ENCODE measurements around the gene C17orf67.

Gene C17orf67

DNA sequence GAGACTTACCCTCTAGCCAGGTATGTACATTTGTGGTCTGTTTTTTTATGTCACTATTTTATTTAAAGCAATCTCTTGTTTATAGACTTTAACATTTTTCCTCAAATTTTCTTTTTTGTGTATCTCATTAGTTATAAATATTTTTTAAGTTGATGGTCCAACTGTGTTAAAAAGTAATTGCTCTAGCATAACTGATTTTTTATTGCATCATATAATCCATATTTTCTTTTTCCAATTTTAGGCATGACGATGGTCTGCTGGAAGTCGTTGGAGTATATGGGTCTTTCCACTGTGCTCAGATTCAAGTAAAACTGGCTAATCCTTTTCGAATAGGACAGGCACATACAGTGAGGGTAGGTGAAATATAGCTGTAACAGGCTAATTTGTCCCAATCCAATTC, 28.2 kb upstream of the C17orf67 start:
- CTCF ChIA-PET = no interaction called here

GRCh38 chr17:56851008-56851407, 17.3 kb upstream of the C17orf67 start:
- TF ChIP-seq CTCF (conservative IDR thresholded peaks at IDR 0.05; ENCODE audit: low read depth) = no peak
- H3K27ac ChIP-seq = no peak overlapping the region
- DNase-seq (ENCODE audit: low spot score) = no peak
- ChIA-PET CTCF (no interaction called here), POLR2A (ENCODE audit: low non-redundant PET) (no interaction called here)

More for the DNA sequence above, 28.2 kb upstream of the C17orf67 start:
- POLR2A ChIA-PET (ENCODE audit: low non-redundant PET) = no interaction called here
- H3K27ac ChIP-seq = no peak overlapping the region
- no peak for TF ChIP-seq CTCF (conservative IDR thresholded peaks at IDR 0.05; ENCODE audit: low read depth)
- DNase-seq (ENCODE audit: low spot score) = no peak

- no peak for DNase-seq (ENCODE audit: low spot score)
- no peak for TF ChIP-seq CTCF (conservative IDR thresholded peaks at IDR 0.05; ENCODE audit: low read depth)
- ChIA-PET POLR2A (ENCODE audit: low non-redundant PET) (no interaction called here), CTCF (no interaction called here)
- no peak overlapping the region for H3K27ac ChIP-seq
Observed at GRCh38 chr17:56850591-56850990, 16.9 kb upstream of the C17orf67 start.

GRCh38 chr17:56849131-56849530, 15.4 kb upstream of the C17orf67 start:
- CTCF ChIA-PET = interaction anchor here (0.6 kb wide), 1 partner anchor 61 kb away, joined by 3 read pairs; no protein-coding TSS in a partner anchor

DNA sequence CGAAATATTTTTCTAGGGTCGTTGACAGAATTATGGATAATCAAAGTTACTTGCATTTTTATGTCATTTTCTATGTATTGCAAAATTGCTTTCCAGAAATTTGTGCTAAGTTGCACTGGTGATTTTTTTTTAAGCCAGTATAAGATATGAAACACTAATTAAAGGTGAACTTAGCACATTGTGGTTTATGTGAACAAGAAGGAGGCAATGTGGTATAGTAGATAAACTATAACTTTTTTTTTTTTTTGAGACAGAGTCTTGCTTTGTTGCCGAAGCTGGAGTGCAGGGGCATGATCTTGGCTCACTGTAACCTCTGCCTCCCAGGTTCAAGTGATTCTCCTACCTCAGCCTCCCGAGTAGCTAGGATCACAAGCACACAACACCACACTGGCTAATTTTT, 13.4 kb upstream of the C17orf67 start:
- no peak for TF ChIP-seq CTCF (conservative IDR thresholded peaks at IDR 0.05; ENCODE audit: low read depth)
- DNase-seq (ENCODE audit: low spot score) = no peak
- ChIA-PET POLR2A (ENCODE audit: low non-redundant PET) (no interaction called here), CTCF (interaction anchor here (0.6 kb wide), 1 partner anchor 8 kb away, joined by 3 read pairs; no protein-coding TSS in a partner anchor)
- H3K27ac ChIP-seq = no peak overlapping the region

More at GRCh38 chr17:56849131-56849530, 15.4 kb upstream of the C17orf67 start:
- no peak overlapping the region for H3K27ac ChIP-seq
- no peak for DNase-seq (ENCODE audit: low spot score)
- POLR2A ChIA-PET (ENCODE audit: low non-redundant PET) = no interaction called here
- TF ChIP-seq CTCF (conservative IDR thresholded peaks at IDR 0.05; ENCODE audit: low read depth) = no peak

- no peak overlapping the region for H3K27ac ChIP-seq
- ChIA-PET CTCF (no interaction called here), POLR2A (ENCODE audit: low non-redundant PET) (no interaction called here)
- TF ChIP-seq CTCF (conservative IDR thresholded peaks at IDR 0.05; ENCODE audit: low read depth) = no peak
- DNase-seq (ENCODE audit: low spot score) = no peak
Observed at GRCh38 chr17:56845934-56846333, 12.2 kb upstream of the C17orf67 start.

- H3K27ac ChIP-seq = no peak overlapping the region
- no peak for TF ChIP-seq CTCF (conservative IDR thresholded peaks at IDR 0.05; ENCODE audit: low read depth)
- POLR2A ChIA-PET (ENCODE audit: low non-redundant PET) = no interaction called here
- CTCF ChIA-PET = interaction anchor here (0.6 to 0.9 kb wide), 2 partner anchors 13 to 21 kb away, joined by 3 read pairs; no protein-coding TSS in a partner anchor
- DNase-seq (ENCODE audit: low spot score) = no peak
Observed at GRCh38 chr17:56842577-56842976, 8.9 kb upstream of the C17orf67 start.
